ENCODE results near the gene FCHSD2. TPM values are rescaled to one million over a fixed set of nuclear protein-coding genes. Genes with fewer than 3 reads are reported as not detected.
"Not testable (repeated sequence)": the region's sequence is repeated elsewhere in the genome, so short reads cannot be mapped to it uniquely, and the experiment has no call there.

The FCHSD2 gene
- total RNA-seq, 1 donor from 2014 or later, result 19.7 TPM

GRCh38 chr11:73135346-73136284 lies 6.5 kb downstream of the FCHSD2 start:
- H3K4me3 Mint-ChIP-seq (ENCODE audit: unreplicated experiment), result no peak overlapping the region
- no peak for DNase-seq
- no peaks in the 10 kb centered on the region for H3K9me3 Mint-ChIP-seq (ENCODE audit: unreplicated experiment)
- no peak overlapping the region for H3K27ac Mint-ChIP-seq (ENCODE audit: unreplicated experiment)
- H3K4me1 Mint-ChIP-seq (ENCODE audit: low read depth, unreplicated experiment), result no peaks in the 10 kb centered on the region
- H3K27me3 Mint-ChIP-seq (ENCODE audit: unreplicated experiment), result no peaks in the 10 kb centered on the region
- TF ChIP-seq CTCF (IDR thresholded peaks at IDR 0.05; ENCODE audit: partially characterized antibody, unreplicated experiment), result no peak
- H3K36me3 Mint-ChIP-seq (ENCODE audit: unreplicated experiment), result no peaks in the 10 kb centered on the region

DNA sequence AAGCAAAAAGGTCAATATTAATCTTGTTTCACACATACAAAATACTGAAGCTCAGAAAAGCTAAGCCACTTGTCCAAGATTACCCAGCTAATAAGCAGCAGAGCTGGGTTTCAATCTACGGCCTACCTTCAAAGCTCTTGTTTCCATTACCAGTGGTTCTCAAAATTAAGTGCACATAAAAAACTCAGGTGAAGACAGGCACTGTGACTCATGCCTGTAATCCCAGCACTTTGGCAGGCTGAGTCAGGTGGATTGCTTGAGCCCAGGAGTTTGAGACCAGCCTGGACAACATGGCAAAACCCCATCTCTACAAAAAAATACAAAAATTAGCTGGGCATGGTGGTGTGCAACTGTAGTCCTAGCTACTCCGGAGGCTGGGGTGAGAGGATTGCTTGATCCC lies 9.8 kb downstream of the FCHSD2 start:
- not testable (repeated sequence) for DNase-seq; H3K9me3 Mint-ChIP-seq (ENCODE audit: unreplicated experiment); H3K4me1 Mint-ChIP-seq (ENCODE audit: low read depth, unreplicated experiment); H3K4me3 Mint-ChIP-seq (ENCODE audit: unreplicated experiment); H3K27ac Mint-ChIP-seq (ENCODE audit: unreplicated experiment); H3K36me3 Mint-ChIP-seq (ENCODE audit: unreplicated experiment); H3K27me3 Mint-ChIP-seq (ENCODE audit: unreplicated experiment)

- TF ChIP-seq CTCF (IDR thresholded peaks at IDR 0.05; ENCODE audit: partially characterized antibody, unreplicated experiment), result no peak
- Mint-ChIP-seq H3K36me3 (ENCODE audit: unreplicated experiment) (no peaks in the 10 kb centered on the region), H3K27ac (ENCODE audit: unreplicated experiment) (no peak overlapping the region), H3K4me3 (ENCODE audit: unreplicated experiment) (no peak overlapping the region), H3K4me1 (ENCODE audit: low read depth, unreplicated experiment) (no peaks in the 10 kb centered on the region), H3K9me3 (ENCODE audit: unreplicated experiment) (no peaks in the 10 kb centered on the region), H3K27me3 (ENCODE audit: unreplicated experiment) (no peaks in the 10 kb centered on the region)
- DNase-seq, result no peak
These were observed 11.9 kb downstream of the FCHSD2 start for GRCh38 chr11:73130181-73130580.

GRCh38 chr11:73129198-73129597 lies 12.9 kb downstream of the FCHSD2 start:
- H3K9me3 Mint-ChIP-seq (ENCODE audit: unreplicated experiment), result no peaks in the 10 kb centered on the region
- H3K4me3 Mint-ChIP-seq (ENCODE audit: unreplicated experiment), result no peak overlapping the region
- H3K27me3 Mint-ChIP-seq (ENCODE audit: unreplicated experiment), result no peaks in the 10 kb centered on the region
- H3K4me1 Mint-ChIP-seq (ENCODE audit: low read depth, unreplicated experiment), result no peaks in the 10 kb centered on the region
- DNase-seq, result no peak
- TF ChIP-seq CTCF (IDR thresholded peaks at IDR 0.05; ENCODE audit: partially characterized antibody, unreplicated experiment), result no peak
- no peaks in the 10 kb centered on the region for H3K36me3 Mint-ChIP-seq (ENCODE audit: unreplicated experiment)
- H3K27ac Mint-ChIP-seq (ENCODE audit: unreplicated experiment), result no peak overlapping the region

- Mint-ChIP-seq H3K27ac (ENCODE audit: unreplicated experiment) (no peak overlapping the region), H3K4me1 (ENCODE audit: low read depth, unreplicated experiment) (no peaks in the 10 kb centered on the region), H3K9me3 (ENCODE audit: unreplicated experiment) (no peaks in the 10 kb centered on the region), H3K4me3 (ENCODE audit: unreplicated experiment) (no peak overlapping the region), H3K27me3 (ENCODE audit: unreplicated experiment) (no peaks in the 10 kb centered on the region), H3K36me3 (ENCODE audit: unreplicated experiment) (no peaks in the 10 kb centered on the region)
- no peak for DNase-seq
- TF ChIP-seq CTCF (IDR thresholded peaks at IDR 0.05; ENCODE audit: partially characterized antibody, unreplicated experiment), result no peak
These were observed 15.2 kb downstream of the FCHSD2 start for GRCh38 chr11:73126804-73127480.
